Erythroblast (primary cell): ENCODE results near the gene CC2D1A.

ENCODE experiments used
- GATA1 ChIP-seq: IDR thresholded peaks from 2 replicates; pipeline ENCODE4 v1.6.1; 2011; ENCODE audit warnings: low read depth, mild to moderate bottlenecking, control low read depth, low read length, moderate library complexity
- POLR2A ChIP-seq: IDR thresholded peaks from 2 replicates; pipeline ENCODE4 v1.6.1; 2011; ENCODE audit warnings: mild to moderate bottlenecking, low read length

DNA sequence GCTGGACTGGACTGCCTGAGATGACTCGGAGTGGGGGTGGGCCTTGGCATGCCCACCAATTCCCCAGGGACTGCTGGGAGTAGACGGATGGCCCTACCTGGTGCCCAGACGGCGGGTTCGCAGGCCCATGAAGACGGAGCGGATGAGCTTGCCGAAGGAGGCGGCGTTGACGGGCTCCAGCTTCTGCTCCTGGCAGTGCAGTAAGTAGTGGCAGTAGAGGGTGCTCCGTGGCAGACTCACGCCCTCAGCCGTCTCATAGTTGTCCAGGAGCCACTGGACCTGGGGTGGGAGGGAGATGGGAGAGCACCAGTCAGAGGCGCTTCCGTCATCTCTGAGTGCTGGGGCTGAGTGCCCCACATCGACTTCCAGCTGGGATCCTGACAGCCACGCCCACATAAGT is 63.9 kb downstream of the CC2D1A start:
- no peak for TF ChIP-seq POLR2A
- TF ChIP-seq GATA1 = no peak
